ENCODE results near the gene APOD. TPM values are rescaled to one million over a fixed set of nuclear protein-coding genes. Genes with fewer than 3 reads are reported as not detected.

APOD gene
- total RNA-seq, 4 donors from 2014 or later: 8.5 to 924 (median 281) TPM

DNA sequence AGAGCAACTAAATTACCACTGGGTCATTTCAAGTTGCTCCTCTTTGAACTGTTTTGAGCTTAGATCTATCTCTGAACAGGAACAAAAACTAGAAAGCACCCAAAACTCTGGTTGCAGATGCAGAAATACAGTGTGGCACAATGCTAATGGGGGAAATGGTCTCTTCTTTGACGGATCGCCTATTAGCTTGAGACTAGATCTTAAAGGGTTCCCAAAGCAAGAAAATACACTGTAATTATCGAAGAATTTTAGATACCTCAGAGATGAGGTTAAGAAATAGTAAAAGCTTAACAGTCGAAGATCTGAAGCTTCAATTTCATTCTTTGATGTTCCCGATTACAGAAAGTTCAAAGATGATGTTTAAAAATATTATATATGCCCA lies 41.4 kb downstream of the APOD start:
- H3K4me3 ChIP-seq: peak overlapping the region; percentile 78 to 98
- no peaks in the 10 kb centered on the region for H3K36me3 ChIP-seq
- TF ChIP-seq, protein P1, sequence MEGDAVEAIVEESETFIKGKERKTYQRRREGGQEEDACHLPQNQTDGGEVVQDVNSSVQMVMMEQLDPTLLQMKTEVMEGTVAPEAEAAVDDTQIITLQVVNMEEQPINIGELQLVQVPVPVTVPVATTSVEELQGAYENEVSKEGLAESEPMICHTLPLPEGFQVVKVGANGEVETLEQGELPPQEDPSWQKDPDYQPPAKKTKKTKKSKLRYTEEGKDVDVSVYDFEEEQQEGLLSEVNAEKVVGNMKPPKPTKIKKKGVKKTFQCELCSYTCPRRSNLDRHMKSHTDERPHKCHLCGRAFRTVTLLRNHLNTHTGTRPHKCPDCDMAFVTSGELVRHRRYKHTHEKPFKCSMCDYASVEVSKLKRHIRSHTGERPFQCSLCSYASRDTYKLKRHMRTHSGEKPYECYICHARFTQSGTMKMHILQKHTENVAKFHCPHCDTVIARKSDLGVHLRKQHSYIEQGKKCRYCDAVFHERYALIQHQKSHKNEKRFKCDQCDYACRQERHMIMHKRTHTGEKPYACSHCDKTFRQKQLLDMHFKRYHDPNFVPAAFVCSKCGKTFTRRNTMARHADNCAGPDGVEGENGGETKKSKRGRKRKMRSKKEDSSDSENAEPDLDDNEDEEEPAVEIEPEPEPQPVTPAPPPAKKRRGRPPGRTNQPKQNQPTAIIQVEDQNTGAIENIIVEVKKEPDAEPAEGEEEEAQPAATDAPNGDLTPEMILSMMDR (IDR thresholded peaks at IDR 0.05): no peak
- no peak for TF ChIP-seq POLR2A (IDR thresholded peaks at IDR 0.05)
- no peaks in the 10 kb centered on the region for H3K27me3 ChIP-seq
- H3K4me1 ChIP-seq: peaks cover 6 to 10% of the 10 kb centered on the region in 2 donors
- no peak for DNase-seq
- intact Hi-C loops (cut with DNase I; ENCODE audit: low total_unique reads): no loop called here
- no peaks in the 10 kb centered on the region for H3K9me3 ChIP-seq
- peak overlapping the region; percentile 88 to 90 for H3K27ac ChIP-seq

DNA sequence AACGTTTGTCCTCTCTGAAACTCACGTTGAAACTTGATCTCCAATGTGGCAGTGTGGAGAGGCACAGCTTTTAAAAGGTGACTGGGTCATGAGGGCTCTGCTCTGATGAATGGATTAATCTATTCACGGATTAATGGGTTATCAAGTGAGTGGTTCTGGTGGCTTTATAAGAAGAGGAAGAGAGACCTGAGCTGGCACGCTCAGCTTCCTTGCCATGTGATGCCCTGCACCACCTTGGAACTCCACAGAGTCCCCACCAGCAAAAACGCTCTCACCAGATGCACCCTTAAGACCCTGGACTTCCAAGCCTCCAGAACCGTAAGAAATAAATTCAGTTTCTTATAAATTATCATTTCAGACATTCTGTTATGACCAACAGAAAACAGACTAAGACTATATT lies 43.2 kb downstream of the APOD start:
- intact Hi-C loops (cut with DNase I; ENCODE audit: low total_unique reads): no loop called here
- Histone ChIP-seq H3K36me3 (no peaks in the 10 kb centered on the region), H3K27me3 (no peaks in the 10 kb centered on the region), H3K9me3 (no peaks in the 10 kb centered on the region), H3K27ac (no peak overlapping the region), H3K4me3 (no peak overlapping the region), H3K4me1 (peaks cover 6 to 10% of the 10 kb centered on the region in 2 donors)
- TF ChIP-seq, protein P1 (IDR thresholded peaks at IDR 0.05): no peak
- no peak for TF ChIP-seq POLR2A (IDR thresholded peaks at IDR 0.05)
- DNase-seq: no peak

DNA sequence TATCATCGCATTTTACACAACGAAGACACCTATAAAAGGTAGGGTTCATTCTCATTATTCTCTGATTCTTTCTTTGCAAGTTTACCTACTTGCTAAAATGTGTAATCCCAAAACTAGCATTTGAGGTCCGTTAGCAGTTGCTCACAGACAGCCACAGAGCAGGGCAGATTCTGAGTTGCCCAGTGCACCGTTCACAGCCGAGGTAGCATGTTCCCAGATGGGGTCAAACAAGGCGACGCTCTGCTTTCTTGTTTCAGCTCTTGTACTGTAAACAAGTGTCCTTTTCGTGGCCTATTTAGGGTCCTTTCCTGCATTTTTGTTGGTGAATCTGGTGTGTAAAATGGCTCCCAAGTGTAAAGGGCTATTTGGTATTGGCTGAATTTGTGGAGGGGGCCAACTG lies 43.7 kb downstream of the APOD start:
- no peak overlapping the region for H3K4me3 ChIP-seq
- H3K4me1 ChIP-seq: peaks cover 6 to 10% of the 10 kb centered on the region in 2 donors
- TF ChIP-seq, protein P1 (IDR thresholded peaks at IDR 0.05): no peak
- H3K27ac ChIP-seq: no peak overlapping the region
- no peaks in the 10 kb centered on the region for H3K36me3 ChIP-seq
- H3K9me3 ChIP-seq: no peaks in the 10 kb centered on the region
- H3K27me3 ChIP-seq: no peaks in the 10 kb centered on the region
- DNase-seq: no peak
- intact Hi-C loops (cut with DNase I; ENCODE audit: low total_unique reads): no loop called here

DNA sequence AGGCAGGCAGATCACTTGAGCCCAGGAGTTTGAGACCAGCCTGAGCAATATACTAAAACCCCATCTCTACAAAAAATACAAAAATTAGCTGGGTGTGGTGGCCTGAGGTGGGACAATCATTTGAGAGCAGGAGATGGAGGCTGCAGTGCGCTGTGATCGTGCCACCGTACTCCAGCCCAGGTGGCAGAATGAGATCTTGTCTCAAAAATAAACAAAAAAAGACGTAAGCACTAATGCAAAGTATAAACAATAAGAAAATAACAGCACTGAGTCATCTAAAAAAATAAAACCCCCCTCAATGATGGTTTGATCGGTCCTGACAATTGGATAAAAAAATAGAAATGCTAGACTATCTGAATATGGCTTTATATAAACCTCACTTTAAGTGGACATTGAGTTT lies 44.3 kb downstream of the APOD start:
- no peaks in the 10 kb centered on the region for H3K36me3 ChIP-seq
- no peak overlapping the region for H3K27ac ChIP-seq
- no peak for DNase-seq
- peaks cover 6 to 10% of the 10 kb centered on the region in 2 donors for H3K4me1 ChIP-seq
- TF ChIP-seq, protein P1 (IDR thresholded peaks at IDR 0.05): no peak
- TF ChIP-seq POLR2A (IDR thresholded peaks at IDR 0.05): no peak
- no peaks in the 10 kb centered on the region for H3K27me3 ChIP-seq
- no peak overlapping the region for H3K4me3 ChIP-seq
- intact Hi-C loops (cut with DNase I; ENCODE audit: low total_unique reads): no loop called here
- H3K9me3 ChIP-seq: no peaks in the 10 kb centered on the region

DNA sequence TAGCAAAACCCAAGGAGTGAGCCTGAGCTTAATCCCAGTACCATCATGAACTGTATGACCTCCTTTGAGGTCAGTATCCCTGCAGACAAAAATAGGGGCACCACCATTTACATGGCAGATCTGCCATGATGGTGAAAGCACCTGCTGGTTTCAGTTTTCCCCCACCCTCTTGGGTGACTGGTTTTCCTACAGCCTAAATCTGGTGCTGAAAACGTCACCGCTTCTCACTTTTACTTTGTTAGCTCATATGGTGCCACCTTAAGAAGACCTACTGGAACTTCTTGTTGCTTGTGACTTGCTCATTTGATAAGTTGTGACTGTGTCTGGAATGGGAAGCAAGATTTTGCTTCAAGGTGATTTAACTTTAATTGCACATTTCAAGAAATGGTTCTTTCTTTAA lies 45.7 kb downstream of the APOD start:
- intact Hi-C loops (cut with DNase I; ENCODE audit: low total_unique reads): no loop called here
- no peaks in the 10 kb centered on the region for H3K27me3 ChIP-seq
- H3K9me3 ChIP-seq: no peaks in the 10 kb centered on the region
- no peak for TF ChIP-seq POLR2A (IDR thresholded peaks at IDR 0.05)
- TF ChIP-seq, protein P1 (IDR thresholded peaks at IDR 0.05): no peak
- no peak overlapping the region for H3K27ac ChIP-seq
- H3K4me1 ChIP-seq: peaks cover 5 to 6% of the 10 kb centered on the region in 2 donors
- no peak for DNase-seq
- no peaks in the 10 kb centered on the region for H3K36me3 ChIP-seq
- H3K4me3 ChIP-seq: no peak overlapping the region
